HG03442 (cell line): Measurements from ENCODE around the gene SLC7A9.
"Not testable (repeated sequence)": the region's sequence is repeated elsewhere in the genome, so short reads cannot be mapped to it uniquely, and the experiment has no call there.

Experiments used
- ATAC-seq: cut with Tn5 transposase; IDR thresholded peaks from one replicate; pipeline ENCODE4 v1.9.1; 2021; ENCODE audit warnings: mild to moderate bottlenecking, moderate library complexity; ENCODE audit not compliant: unreplicated experiment

SLC7A9 gene

GRCh38 chr19:32802840-32803239, 66.7 kb downstream of the SLC7A9 start:
- no peak for ATAC-seq

- ATAC-seq, result no peak
Observed at GRCh38 chr19:32800754-32801153, 68.8 kb downstream of the SLC7A9 start.

GRCh38 chr19:32800191-32800590, 69.4 kb downstream of the SLC7A9 start:
- ATAC-seq, result no peak

GRCh38 chr19:32798201-32798600, 71.4 kb downstream of the SLC7A9 start:
- no peak for ATAC-seq

GRCh38 chr19:32789429-32789828, 80.1 kb downstream of the SLC7A9 start:
- no peak for ATAC-seq

GRCh38 chr19:32787895-32788294, 81.7 kb downstream of the SLC7A9 start:
- not testable (repeated sequence) for ATAC-seq

GRCh38 chr19:32787161-32787813, 82.3 kb downstream of the SLC7A9 start:
- ATAC-seq, result not testable (repeated sequence)

GRCh38 chr19:32782089-32782488, 87.5 kb downstream of the SLC7A9 start:
- ATAC-seq, result not testable (repeated sequence)

GRCh38 chr19:32781280-32781679, 88.3 kb downstream of the SLC7A9 start:
- no peak for ATAC-seq
